AML-193 (cell line): ENCODE measurements around the gene BCAS3.

Experiments used
- DNase-seq, 2 experiments: peaks; one replicate each; lab custom pipeline; 2025; lab: John Stamatoyannopoulos, UW

The BCAS3 gene

DNA sequence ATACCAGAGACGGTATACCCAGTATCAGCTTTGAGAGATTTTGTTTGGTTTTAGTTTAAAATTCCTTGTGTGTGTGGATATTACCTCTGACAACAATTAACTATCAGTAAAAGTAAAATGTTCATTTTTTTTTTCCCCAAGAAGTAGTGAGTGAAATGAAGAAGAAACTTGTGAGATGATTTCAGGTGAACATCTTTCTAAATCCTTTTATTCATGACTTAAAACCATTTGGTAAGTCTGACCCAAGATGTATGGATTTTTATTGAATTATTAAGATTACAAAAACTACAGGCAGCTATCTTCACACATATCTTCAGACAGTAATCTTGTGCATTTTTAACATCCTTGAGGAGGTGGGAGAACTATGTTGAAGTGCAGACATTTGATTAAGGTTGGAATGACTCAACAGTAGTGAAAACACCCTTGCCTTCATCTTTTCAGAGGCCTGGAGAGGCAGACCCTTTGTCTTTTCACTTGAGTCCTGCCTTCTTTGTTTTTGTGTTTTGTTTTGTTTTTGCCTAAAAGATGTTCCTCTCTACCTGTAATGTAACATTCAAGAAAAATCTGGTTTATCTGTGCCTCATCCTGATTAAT, 481.7 kb downstream of the BCAS3 start:
- no peak for DNase-seq

DNA sequence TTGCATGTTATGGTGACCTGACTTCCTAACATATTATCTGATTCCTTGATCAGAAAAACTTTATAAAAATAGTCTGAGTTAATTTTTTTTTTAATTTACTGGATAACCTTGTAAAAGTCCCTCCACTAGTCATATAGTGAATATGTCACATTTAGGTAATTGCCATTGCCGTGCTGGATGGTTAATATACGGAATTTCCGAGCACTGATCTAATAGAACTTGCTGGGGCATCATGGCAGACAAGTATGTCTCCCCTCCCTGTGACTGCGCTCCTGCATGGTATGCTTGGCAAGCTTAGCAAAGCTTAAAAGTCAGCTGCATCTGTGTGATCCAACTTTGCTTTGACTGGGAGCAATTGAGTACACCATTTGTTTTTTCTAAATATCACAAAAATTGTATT, 482.6 kb downstream of the BCAS3 start:
- no peak for DNase-seq

DNA sequence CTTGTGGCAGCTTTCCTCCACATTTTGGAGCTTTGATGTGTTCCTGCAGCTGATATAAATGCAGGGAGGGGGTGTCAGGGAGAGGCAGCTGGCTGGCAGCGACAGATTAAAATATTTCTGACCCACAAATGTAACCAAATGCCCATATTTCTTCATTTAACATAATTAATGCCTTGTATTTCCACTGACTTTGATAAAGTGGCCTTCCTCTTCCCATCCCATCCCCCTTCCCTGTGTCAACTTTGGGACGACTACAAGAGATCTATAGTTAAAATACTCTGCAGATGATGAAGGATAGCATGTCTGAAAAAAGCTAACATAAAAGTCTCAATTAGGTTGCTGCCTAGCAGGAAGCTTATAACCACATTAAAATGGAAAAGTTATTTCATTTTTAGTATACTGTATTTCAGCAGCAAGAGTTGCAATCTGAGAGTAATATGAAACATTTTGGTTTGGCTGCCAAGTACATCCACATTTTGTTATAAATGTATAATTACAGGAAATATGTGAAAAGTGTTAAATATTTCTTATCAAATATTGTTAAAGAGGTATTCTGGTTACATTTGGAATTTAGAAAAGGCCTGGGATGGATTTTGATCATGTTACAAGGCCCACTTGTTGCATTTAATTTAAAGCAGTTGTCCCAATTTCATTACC, 483.3 kb downstream of the BCAS3 start:
- no peak for DNase-seq

DNA sequence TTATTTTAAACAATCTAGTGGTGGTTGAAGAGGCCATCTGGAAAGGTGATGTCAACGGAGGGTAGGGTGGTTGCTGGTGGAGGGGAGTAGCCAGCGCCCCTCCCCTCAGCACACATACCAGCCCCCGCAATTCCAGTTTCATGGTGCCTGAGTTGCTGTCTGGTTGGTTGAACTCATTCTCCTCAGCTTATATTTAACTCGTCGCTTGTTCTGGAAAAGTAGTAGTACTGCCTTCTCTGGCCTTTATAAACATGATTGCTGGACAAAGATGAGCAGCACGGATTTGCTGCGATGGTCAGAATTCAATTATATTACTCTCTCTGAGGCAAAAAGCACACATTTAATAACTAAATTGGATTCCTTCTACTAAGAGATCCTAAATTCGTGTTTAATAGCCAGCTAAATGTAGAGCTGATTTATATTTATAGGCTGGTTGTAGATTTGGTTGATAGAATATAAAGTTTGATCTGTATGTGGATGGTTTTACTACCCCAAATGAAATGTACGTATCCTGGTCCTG, 484.0 kb downstream of the BCAS3 start:
- no peak for DNase-seq

DNA sequence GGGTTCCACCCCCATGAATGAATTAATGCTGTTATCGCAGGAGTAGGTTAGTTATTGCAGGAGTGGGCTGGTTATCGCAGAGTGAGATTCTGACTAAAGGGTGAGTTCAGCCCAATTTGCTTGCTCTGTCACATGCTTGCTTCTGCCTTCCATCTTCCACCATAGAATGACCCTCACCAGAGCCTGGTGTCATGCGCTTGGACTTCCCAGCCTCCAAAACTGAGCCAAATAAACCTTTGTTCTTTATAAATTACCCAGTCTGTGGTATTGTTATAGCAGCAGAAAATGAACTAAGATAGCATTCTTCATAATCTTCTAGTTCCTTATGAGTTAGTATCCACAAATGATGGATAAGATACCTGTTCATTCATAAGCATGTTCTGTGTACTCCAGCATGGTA, 486.9 kb downstream of the BCAS3 start:
- DNase-seq, result no peak

DNA sequence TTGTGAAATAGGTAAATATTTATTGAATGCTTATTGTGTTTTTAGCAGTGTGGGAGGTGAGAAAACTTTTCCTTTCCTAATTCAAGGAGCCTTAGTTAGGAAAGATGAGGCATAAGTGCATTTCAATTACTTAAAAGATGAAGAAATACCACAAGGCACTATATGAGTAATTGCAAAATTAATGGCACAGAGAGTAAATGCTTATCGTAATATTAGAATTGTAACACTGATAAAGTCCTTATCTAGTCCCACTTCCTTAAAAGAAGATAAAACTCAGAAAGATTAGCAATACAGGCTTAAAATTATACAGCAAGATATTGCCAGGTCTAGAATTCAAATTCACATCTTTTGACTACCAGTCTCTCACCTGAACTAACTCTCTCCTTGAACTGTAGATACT, 489.4 kb downstream of the BCAS3 start:
- no peak for DNase-seq

DNA sequence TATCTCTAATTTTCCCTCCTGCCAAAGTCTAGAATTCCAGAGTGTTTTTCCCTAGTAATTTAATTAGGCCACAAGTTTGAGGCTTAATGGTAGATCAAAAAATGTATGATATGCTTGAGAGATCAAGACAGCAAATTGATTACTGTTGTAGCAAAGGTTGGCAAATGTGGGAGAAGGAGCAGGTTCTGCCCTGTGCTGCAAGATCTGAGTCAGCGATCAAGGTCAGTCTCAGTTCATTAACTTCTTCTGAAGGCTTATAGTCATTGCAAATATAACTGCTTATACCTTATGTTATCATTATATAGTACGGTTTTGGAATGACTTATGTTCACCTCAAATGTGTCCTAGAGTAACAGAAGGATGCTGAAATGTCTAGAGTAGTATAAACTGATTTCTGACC, 490.9 kb downstream of the BCAS3 start:
- DNase-seq, result no peak

DNA sequence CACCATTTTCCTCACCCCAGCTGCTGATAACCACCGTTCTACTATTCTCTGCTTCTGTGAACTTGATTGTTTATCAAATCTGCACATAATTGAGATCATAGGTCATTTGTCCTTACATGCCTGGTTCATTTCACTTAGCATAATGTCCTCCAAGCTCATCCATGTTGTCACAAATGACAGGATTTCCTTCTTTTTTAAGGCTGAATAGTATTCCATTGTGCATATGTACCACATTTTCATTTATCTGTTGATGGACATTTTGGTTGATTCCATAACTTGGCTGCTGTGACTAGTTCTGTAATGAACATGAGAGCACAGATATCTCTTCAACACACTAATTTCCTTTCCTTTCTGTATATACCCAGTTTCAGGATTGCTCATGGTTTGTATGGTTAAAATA, 496.7 kb downstream of the BCAS3 start:
- DNase-seq, result no peak

DNA sequence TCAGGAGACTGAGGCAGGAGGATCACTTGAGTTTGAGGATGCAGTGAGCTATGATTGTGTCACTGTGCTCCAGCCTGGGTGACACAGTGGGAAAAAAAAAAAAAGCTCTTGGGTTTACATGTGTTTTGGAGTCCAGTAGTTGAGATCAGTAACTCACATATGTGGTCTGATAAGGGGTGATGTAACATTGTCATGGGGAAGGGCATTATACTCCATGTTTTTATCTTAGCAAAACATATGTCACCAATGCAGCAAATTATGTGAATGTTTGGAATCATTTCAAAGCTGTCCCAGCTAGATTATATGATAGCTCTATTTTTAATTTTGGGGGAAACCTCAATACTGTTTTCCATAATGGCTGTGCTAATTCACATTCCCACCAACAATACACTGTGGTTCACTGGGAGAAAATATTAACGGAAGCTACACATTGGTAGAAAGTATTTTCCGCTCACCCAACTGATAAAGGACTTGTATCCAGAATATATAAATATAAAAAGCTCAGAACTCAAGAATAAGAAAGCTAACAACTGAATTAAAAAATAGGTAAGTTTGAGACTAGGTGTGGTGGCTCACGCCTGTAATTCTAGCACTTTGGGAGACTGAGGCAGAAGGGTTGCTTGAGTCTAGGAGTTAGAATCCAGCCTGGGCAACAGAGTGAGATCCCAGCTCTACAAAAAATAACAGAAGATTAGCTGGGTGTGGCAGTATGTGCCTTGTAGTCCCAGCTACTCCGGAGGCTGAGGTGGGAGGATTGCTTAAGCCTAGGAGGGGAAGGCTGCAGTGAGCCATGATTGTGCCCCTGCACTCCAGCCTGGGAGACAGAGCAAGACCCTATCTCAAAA, 497.9 kb downstream of the BCAS3 start:
- no peak for DNase-seq

DNA sequence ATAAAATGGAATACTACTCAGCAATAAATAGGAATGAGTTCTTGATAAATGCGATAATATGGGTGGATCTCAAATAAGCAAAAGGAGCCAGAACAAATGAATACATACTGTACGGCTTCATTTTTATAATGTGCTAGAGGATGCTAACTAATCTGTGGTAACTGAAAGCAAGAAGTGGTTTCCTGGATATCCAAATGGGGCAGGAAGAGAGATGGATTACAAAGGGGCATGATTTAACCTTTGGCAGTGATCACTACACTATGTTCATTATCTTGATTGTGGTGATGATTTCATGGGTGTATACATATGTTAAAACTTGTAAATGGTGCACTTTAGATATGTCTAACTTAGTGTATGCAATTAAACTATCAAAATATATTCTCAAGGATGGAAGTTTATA, 499.7 kb downstream of the BCAS3 start:
- no peak for DNase-seq

DNA sequence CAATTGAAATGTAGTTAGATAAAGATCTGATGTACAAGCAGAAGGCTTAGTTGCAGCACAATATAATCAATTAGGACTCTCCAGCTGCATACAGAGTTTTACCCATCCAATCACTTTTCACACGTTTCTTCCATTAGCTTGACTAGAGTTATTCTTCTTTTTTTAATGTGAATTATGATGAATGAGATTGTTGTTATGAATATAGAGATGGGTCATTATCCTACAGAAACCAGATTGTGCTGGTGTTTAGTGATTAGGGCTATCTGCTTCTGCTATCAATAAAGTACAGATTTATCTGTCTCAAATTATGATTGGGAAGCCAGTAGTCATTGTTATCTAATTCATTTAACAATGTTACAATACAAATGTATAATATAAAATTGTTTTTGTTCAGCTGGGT, 500.6 kb downstream of the BCAS3 start:
- no peak for DNase-seq

DNA sequence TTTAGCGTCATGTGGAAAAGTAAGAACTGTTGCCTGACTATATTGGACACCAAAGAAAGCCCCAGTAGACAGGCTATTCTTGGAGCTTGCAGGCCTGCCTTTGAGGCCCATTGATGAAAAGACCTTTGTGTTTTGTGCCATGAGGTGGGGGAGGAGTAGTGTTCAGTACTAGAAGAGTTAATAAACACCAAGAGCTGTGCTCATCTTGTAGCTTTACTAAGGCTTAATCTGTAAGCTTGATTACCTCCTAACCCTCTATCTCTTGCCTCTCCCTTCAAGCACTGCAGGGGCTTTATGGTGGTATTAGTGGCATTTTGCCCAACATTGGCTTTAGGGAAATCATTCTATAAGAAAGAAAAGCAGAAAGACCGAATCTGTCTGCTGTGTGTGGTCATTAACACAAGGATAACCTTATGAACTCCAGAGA, 501.7 kb downstream of the BCAS3 start:
- no peak for DNase-seq

DNA sequence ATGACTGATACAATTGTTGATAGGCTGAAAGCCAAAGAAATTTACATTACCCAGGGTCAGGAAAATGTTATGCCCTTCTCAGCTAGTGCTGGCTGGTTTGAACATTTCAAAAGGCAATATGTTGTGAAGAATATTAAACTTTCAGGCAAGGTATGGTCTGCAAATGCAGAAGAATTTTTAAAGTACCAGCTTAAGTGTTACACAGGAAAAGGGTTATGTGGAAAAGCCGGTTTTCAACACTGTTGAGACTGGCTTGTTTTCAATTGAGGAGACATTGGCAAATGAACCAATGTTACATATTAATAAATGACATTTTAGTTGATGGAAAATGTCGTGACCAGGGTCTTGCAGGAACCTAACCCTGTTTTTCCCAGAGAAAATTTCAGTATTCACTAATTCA, 506.1 kb downstream of the BCAS3 start:
- DNase-seq, result no peak

DNA sequence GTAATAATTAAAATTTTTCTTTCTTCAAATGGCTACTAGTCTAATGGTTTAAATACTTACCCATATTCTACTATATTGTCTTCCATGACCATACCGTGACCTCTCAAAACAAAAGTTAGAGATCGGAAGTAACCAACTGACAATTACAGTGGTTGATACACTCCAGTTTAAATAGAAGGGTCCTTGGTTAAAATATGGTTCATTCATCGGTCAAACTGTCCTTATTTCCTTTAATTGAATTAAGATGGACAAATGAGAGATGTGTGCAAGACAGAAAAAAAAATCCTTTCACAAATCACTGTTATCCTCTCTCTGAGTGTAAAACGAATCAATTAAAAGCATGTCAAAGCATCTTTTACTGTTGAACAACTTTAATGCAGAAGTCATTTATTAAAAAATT, 507.7 kb downstream of the BCAS3 start:
- DNase-seq, result no peak

DNA sequence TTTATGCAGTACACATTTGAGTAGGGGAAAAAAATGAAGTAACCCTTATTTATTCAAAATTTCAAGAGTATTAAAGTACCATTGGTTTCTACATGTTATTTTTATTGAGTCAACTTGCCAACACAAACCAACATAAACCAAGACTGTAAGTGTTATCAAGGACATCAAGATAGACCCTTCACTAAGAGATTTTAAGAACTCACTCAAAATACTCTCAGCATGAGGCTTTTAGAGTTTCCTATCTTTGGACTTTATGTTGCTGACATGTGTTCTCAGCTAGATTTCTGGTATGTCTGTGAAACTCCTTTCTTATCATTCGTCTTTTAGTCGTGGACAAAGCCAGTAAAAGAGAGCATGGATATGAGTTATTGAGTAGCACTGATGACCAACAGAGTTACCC, 509.4 kb downstream of the BCAS3 start:
- no peak for DNase-seq

DNA sequence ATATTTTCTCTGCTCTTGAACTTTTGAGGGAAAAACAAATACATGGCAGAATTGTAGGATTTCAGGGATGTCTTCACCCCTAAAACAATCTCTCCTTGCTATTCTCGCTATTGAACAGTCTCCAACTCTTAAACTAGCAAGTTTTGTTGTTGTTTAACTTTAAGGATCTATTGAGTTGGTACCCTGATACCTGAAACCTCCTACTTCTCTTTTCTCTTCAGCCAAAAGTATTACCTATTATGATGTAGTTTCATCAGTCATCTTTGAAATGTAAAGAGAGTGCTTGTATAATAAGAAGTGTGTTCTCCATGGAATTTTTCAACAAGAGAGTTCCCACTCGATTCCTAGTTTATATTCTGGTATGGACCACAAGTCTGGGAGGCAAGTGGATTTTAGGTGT, 510.4 kb downstream of the BCAS3 start:
- DNase-seq, result no peak

DNA sequence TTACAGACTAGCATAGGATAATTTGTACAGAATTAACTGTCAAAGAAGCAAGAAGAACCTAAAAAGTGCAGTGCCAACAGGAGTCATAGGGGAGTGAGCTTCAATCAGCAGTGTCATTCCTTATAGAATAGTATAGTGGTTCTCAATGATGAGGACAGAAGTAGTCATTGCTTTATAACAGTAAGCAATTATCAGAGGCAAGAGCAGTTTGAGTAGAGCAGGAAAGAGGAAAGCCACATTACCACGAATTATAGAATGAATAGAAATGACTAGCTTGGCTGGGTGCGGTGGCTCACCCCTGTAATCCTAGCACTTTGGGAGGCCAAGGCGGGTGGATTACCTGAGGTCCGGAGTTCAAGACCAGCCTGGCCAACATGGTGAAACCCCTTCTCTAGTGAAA, 512.3 kb downstream of the BCAS3 start:
- no peak for DNase-seq

DNA sequence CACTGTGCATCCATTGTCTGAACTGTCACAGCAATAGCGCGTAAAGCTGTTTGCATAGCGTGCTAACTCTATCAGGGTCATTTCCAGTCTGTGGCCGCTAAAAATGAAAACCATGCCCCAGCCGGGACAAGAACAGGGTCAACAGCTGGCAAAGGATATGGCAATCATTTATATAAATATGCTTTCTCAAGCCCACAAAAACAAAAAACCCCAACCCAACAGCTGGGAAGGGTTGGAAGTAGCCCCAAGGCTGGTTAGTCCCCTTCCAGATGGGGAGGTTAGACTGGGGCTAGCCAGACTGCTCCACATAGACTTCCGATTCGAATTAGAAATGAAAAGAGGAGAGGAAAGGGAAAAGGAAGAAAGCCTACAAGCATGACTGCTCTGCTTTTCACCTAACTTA, 518.7 kb downstream of the BCAS3 start:
- DNase-seq, result no peak

DNA sequence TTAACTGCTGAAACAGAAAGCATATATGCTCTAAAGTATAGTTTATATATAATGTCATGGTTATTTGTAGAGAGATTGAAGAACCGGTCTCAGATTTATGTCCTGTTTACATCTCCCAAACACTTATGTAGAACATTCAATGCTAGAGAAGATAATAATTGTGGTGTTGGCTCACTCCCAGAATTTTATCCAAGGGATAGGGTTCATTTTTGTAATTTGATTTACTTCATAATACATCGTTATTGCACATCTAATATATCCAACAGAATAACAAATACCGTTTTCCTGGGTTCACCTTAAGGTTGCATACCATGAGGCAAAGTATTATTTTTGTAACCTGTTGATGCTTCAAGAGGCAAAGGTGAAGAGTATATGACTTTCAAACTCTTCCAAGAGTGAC, 519.1 kb downstream of the BCAS3 start:
- no peak for DNase-seq

DNA sequence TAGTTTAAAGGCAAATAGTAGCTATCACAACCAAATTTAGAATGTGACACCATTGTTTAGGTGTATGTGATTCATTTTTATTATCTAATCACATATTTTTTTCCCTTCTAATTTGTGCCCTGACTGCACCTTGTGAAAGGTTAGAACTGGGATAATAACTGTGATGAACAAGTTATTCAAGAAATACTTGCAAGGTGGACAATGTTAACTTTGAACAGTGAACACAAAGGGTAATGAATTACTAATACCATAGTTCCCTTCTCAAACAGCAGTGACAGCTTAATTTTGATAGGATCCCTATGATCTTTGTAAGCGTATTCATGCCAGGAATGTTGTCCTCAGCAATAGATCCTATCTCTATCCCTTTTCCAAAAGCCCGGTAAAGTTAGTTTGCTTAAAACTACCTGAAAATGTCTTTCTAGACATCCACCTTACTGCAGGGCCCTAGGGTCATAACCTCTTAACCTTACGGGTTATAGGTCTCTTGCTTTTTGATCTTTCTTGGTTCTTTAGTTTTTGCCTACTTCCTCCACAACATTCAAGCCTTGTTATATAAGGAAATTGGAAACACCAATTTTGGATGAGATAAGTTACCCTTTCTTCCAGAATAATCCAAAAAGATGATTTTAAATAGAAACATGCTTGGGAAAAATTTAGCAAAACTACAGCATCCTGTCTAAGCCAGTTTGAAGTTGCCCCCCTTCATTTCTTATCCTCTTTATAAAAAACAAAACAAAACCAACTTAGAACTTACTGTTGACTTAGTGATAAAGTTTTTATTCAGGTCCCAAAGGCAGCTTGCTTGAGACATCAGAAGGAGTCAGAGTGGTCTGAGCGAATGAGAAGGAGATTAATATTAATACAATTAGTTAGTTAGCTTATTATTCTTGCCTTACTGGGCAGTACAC, 522.0 kb downstream of the BCAS3 start:
- no peak for DNase-seq

DNA sequence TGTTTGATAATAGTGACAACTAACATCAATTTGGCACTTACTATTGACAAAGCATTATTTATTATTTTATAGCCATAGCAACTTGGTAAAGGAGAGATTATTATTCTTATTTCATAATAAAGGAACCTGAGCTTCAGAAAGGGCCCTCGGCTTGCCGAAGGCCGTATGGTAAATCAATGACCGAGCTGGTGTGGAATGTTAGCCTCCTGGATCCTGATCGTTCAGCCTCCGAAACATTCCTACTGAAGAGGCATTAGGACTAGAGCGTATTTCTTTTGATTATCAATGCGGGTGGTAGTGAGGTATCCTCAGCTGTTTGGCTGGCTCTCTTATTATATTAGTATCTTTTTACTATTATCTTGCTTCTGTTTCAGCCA, 522.7 kb downstream of the BCAS3 start:
- DNase-seq, result no peak

DNA sequence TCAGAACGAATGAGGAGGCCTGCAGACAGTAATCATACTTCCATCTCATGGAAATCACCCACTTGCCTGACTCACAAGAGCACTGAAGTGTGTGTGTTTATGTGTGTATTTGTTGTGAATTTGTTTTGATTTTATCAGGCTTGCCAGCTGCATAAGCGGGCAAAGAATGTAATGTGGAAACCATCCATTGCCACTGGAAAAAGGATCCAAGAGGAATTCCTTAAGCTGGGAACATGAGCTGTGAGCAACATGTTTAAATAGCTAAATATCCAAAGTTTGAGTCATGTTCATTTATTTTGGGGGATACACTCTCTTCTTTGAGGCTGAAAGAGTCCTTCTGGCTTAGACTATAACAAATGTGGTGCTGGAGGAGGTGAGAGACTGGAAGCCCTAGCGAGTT, 523.6 kb downstream of the BCAS3 start:
- DNase-seq, result no peak
